ENCODE data around the gene HSPA6.
"Not testable (repeated sequence)": the region's sequence is repeated elsewhere in the genome, so short reads cannot be mapped to it uniquely, and the experiment has no call there.

DNA sequence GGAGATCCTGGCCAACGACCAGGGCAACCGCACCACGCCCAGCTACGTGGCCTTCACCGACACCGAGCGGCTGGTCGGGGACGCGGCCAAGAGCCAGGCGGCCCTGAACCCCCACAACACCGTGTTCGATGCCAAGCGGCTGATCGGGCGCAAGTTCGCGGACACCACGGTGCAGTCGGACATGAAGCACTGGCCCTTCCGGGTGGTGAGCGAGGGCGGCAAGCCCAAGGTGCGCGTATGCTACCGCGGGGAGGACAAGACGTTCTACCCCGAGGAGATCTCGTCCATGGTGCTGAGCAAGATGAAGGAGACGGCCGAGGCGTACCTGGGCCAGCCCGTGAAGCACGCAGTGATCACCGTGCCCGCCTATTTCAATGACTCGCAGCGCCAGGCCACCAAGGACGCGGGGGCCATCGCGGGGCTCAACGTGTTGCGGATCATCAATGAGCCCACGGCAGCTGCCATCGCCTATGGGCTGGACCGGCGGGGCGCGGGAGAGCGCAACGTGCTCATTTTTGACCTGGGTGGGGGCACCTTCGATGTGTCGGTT lies 477 bp downstream of the HSPA6 start:
- TF ChIP-seq EZH2 (IDR thresholded peaks at IDR 0.05); POLR2AphosphoS5 (IDR thresholded peaks at IDR 0.05; ENCODE audit: borderline replicate concordance, low read depth, low read length): not testable (repeated sequence)
